SK-N-SH treated with all-trans-retinoic acid at 6 μM for 48 hours (cell line): ENCODE data around the gene ITGB3.

Experiments used
- ZC3H10 ChIP-seq: fragments of 250-450 bp; sonication (Bioruptor Pico); IDR thresholded peaks from 2 replicates; pipeline ENCODE4 v1.5.1; 2021; ENCODE audit warnings: mild to moderate bottlenecking, moderate library complexity
- ZNF565 ChIP-seq: fragments of 450-650 bp; formaldehyde crosslinking; conservative IDR thresholded peaks from 2 replicates; pipeline ENCODE4 v1.5.0; 2020; ENCODE audit warnings: low read depth, mild to moderate bottlenecking, moderate library complexity

GRCh38 chr17:47230864-47231263 lies 22.8 kb upstream of the ITGB3 start:
- TF ChIP-seq ZC3H10 (CRISPR knock-in tag) (no peak), ZNF565 (no peak)
